Stimulated activated CD8-positive, alpha-beta memory T cell treated with anti-CD3 and anti-CD28 coated beads, Interleukin-4, amount 100 ng/mL, for 4 hours (primary cell): ENCODE data around the gene TMEM63C.
A peak's percentile ranks its signal among the peaks of the same experiment; 100 is the strongest.

Experiments used
- DNase-seq, 2 donors: peaks; one replicate each; pipeline ENCODE4 v3.0.0-alpha.2; 2020; ENCODE audit warnings: low read depth in 2 of 2, low spot score in 1 of 2

Gene TMEM63C

DNA sequence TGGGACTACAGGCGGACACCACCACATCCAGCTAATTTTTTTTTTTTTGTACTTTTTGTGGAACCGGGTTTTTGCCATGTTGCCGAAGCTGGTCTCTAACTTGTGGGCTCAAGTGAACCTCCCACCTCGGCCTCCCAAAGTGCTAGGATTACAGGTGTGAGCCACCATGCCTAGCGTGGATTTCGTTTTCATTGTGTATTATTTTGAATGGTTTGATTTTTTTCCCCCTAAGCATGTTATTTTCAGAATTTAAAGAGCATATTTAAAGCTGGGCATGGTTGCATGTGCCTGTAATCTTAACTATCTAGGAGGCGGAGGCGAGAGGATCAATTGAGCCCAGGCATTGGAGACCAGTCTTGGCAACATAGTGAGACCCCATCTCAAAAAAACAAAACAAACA lies 13.1 kb downstream of the TMEM63C start:
- DNase-seq = no peak

DNA sequence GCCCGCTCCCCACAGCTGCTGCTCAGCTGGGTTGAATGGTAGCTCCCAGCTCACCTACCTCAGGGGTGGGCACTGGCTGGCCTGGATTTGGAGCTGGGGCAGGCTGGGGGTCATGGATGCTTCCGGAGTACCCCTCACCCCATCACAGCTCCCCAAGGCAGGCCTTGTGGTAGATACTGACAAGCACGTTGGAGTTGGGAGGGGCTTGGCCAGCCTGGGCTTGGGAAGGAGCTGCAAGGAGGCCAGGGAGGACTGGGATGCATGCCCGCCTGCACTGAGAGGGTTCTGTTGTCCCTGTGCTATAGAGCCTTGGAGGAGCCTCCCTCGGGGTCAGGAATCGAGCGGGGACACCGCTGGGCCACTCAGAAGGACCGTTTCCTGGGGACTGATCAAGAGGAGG lies 14.2 kb downstream of the TMEM63C start:
- no peak for DNase-seq

DNA sequence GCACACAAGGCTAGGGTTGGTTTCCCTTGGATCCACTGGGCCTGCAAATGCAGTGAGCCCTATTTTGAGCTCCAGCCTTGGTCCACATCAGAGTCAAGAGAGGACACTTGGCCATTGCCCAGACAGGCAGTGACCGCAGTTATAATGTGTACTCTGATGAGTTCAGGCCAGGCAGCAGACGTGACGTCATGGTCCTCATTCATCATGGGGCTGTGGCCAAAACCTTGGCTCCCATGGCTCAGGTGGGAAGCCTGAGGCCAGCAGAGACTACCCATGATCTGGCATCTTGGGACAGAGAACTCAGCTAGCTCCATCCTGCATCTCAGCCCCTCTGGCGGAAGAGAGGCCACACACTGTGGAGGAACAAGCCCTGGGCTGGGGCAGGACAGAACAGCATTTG lies 16.4 kb downstream of the TMEM63C start:
- DNase-seq = no peak

- no peak for DNase-seq
These were observed 17.0 kb downstream of the TMEM63C start for GRCh38 chr14:77198561-77198960.

- DNase-seq = no peak
These were observed 18.0 kb downstream of the TMEM63C start for GRCh38 chr14:77199590-77199989.

DNA sequence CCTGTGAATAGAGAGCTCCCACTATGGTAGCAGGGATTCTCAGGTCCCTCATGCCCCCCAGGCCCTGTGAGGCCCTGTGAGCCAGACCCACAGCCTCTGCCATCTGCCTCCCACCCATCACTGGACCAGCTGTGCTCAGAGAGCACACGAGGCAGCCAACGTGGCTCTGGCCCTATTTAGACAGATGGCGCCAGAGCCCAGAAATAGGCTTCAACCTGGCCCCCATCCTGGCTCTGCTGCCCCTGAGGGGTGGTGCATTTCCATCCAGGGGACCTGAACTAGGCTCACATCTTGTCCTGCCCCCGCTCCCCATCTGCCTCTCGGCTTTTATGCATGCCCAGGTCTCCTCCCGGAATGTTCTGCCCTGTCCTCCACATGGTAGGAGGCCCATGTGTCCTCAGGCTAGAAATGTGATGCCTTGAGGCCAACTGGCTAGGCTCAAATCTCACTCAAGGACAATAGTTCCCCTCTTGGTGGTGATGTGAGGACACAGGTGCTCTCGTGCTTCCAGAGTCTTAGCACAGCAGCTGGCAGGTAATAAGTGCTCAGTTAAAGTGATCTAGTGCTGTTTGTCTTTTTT lies 18.9 kb downstream of the TMEM63C start:
- DNase-seq = no peak

GRCh38 chr14:77201696-77202095 lies 20.1 kb downstream of the TMEM63C start:
- DNase-seq = no peak

- DNase-seq = no peak
These were observed 22.2 kb downstream of the TMEM63C start for GRCh38 chr14:77203611-77204458.

DNA sequence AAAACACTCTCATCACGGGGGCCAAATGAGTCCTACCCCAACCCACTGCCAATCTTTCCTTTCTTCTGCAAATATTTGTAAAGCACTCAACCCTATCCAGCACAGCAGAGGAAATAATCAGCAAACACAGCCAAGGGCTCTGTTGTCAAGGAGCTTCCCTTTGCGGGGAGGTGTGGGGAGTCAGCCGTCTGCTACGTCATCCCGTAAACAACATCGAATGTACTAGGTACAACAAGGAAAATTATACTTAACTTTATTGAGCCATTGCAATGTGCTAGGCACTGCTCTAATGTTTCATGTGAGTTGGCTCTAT lies 22.8 kb downstream of the TMEM63C start:
- DNase-seq = no peak

DNA sequence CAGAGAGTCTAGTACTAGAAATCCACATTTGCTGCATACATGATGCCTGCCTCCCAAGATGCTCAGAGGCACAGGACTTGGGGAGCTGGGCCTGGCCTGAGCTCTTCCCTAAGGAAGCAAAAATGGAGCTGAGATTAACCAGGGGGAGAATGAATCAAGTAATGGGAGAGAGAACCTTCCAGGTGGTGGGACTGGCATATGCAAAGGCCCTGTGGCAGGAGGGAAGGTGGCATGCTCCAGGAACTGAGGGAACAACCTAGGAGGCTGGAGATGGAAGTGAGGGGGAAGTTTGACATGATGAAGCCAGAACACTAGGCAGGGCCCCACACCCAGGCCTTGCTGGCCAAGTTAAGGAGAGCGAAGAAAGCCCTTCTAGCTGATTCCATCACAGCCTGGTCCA lies 23.3 kb downstream of the TMEM63C start:
- no peak for DNase-seq

DNA sequence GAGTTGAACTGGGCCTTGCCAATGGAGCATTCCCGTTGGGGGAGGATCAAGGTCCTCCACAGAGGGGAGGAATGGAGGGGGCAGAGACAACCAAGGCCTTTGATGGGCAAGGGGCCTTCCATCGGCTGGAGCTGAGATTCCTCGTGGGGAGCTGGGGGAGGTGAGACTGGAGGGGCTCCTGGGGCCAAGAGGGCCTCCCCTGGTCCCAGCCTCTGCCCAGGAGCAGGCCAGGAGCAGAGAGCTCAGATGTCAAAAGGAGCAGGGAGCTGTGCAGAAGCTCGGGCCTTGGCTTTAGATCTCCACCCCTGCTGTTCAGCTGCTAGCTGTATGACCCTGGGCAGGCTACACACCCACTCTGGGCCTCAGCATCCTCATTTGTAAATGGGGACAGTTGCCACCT lies 24.0 kb downstream of the TMEM63C start:
- DNase-seq = no peak

GRCh38 chr14:77206261-77206824 lies 24.7 kb downstream of the TMEM63C start:
- no peak for DNase-seq

GRCh38 chr14:77206877-77207389 lies 25.3 kb downstream of the TMEM63C start:
- no peak for DNase-seq

DNA sequence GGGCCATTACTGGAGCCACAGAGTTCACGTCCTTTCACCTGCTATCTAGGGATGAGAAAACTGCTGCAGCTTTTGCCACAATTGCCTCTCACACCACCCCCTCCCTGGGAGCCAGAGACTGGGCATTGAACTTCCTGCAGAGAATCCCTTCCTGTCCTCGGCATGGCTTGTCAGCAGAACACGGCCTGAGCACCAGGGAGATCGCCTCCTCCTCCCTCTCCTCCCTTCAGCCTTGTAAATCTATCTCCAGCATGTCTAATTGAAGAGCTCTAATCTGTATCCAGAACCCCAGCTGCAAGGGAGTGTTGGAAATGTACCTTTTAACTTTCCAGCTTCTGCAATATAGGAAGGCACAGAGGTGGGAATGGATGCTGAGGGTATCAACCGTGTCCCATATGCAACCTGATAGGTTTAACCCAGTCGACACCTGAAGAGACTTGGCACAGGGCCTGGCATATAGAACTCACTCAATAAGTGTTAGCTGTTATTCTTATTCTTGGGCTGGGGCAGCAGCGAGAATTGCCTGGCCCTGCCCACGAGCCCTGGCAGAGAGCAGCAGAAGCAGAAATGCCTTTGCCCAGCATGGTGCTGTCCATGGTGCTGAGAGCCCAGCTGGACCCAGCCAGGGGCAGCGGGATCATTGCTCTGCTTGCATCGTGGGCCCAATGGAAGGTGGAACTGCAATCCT lies 26.8 kb downstream of the TMEM63C start:
- DNase-seq = peak in 1 of 2 donors; percentile 12

DNA sequence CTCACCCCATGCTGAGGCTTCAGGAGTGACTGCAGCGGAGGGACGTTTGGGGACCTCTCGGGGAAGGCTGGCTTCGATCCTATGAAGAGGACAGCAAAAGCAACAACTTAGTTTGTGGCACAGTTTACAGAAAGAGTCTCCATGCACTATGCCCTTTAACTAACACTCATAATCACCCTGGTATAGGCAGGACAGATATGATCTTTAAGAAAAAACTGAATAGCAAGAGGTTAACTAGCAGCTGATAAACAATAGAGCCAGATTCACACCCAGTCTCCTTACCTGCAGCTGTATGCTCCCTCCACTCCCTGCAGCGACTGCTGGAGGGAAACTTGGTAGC lies 27.4 kb downstream of the TMEM63C start:
- no peak for DNase-seq

- no peak for DNase-seq
These were observed 30.7 kb downstream of the TMEM63C start for GRCh38 chr14:77212097-77212870.

DNA sequence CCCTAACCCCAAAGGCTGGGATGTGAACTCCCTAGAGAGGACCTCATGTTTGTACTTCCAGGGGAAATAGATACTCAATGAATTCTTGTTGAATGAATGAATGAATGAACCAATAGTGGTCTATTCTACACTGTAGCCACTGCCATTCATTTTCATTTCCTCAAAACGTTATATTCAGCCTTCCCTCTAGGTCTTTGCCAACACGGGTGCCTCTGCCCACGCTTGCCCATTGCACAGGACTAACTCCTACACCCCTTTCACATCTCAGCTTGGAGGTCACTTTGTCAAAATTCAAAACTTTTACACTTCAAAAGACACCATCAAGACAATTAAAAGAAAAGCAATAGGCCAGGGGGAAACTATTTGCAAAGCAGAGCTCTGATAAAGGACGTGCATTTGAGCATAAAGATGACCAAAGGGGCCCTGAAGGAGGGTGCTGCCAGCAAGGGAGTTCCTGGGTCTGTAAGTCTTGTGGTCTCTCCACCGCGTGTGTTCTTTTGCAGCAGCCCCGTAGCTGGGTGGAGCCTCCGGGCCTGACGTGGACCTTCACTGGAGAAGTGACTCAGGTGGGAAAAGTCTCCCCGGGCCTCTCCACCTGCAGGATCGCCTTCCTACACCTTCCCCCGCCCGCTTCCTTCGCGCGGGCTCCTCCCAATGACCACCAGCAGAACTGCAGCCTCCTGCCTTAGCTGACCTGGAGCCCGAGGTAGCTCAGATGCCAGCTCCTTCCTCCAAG lies 31.5 kb downstream of the TMEM63C start:
- DNase-seq = no peak

GRCh38 chr14:77213679-77214016 lies 32.0 kb downstream of the TMEM63C start:
- no peak for DNase-seq

GRCh38 chr14:77214216-77214615 lies 32.6 kb downstream of the TMEM63C start:
- no peak for DNase-seq

GRCh38 chr14:77217551-77217950 lies 36.0 kb downstream of the TMEM63C start:
- no peak for DNase-seq

GRCh38 chr14:77219591-77219990 lies 38.0 kb downstream of the TMEM63C start:
- DNase-seq = no peak
